Heart right ventricle (tissue), 16 donors: Measurements from ENCODE around the gene RAP1GAP. TPM values are rescaled to one million over a fixed set of nuclear protein-coding genes. Genes with fewer than 3 reads are reported as not detected.

ENCODE experiments used
- ATAC-seq, 8 donors: fragments of 200-7000 bp; cut with Tn5 transposase; one replicate each; pipeline ENCODE4 v1.9.1; 2020; ENCODE audit warnings: mild to moderate bottlenecking in 8 of 8, moderate library complexity in 8 of 8, moderate number of reproducible peaks in 1 of 8
- DNase-seq, 2 donors: peaks; one replicate each; pipeline ENCODE4 v3.0.0-alpha.2; 2020
- H3K27ac ChIP-seq, 10 donors: fragments of 200-600 bp; sonication (generic) in 2 of 10; one replicate each; pipeline versions ENCODE4 v1.5.0 to v1.8.0; 2020 to 2022; ENCODE audit warnings: mild to moderate bottlenecking in 3 of 10
- H3K27me3 ChIP-seq, 7 donors: fragments of 200-600 bp; one replicate each; pipeline ENCODE4 v1.8.0; 2021 to 2022; ENCODE audit warnings: mild to moderate bottlenecking in 2 of 7
- H3K36me3 ChIP-seq, 9 donors: fragments of 200-600 bp; sonication (generic) in 1 of 9; one replicate each; pipeline versions ENCODE4 v1.5.0 to v1.8.0; 2020 to 2022; ENCODE audit warnings: mild to moderate bottlenecking in 2 of 9
- H3K4me1 ChIP-seq, 9 donors: fragments of 200-600 bp; sonication (generic) in 1 of 9; one replicate each; pipeline versions ENCODE4 v1.5.0 to v1.8.0; 2020 to 2022; ENCODE audit warnings: mild to moderate bottlenecking in 4 of 9
- H3K4me3 ChIP-seq, 10 donors: fragments of 200-600 bp; sonication (generic) in 2 of 10; one replicate each; pipeline versions ENCODE4 v1.5.0 to v1.8.0; 2020 to 2022; ENCODE audit warnings: mild to moderate bottlenecking in 7 of 10, moderate library complexity in 2 of 10
- H3K9me3 ChIP-seq, 11 donors: fragments of 200-600 bp in 10 of 11; sonication (generic) in 2 of 11; one replicate each; pipeline versions ENCODE4 v1.5.0 to v1.8.0; 2013 to 2022; ENCODE audit warnings: mild to moderate bottlenecking in 2 of 11, control low read depth in 1 of 11, moderate library complexity in 1 of 11
- CTCF ChIP-seq, 9 donors: fragments of 200-600 bp; sonication (generic) in 2 of 9; IDR thresholded peaks; one replicate each; pipeline versions ENCODE4 v1.5.0 to v1.8.0; 2021 to 2022; ENCODE audit warnings: antibody characterized with exemption in 9 of 9, mild to moderate bottlenecking in 5 of 9, moderate library complexity in 1 of 9
- WGBS, 2 donors: extraction: QIAGEN DNeasy Blood & Tissue Kit; methylation state at CpG; one replicate each; pipeline ENCODE4 v1.1.7; 2013; ENCODE audit warnings: inconsistent platforms in 1 of 2; 5-methylcytosine and 5-hydroxymethylcytosine counted together
- intact Hi-C, 10 donors: fragments of 100-400 bp; cut with DNase I; formaldehyde crosslinking; loops; one replicate each; pipeline versions ENCODE4 v1.11.1 to v1.14.2; 2022
- polyA plus RNA-seq, 2 donors: library from polyadenylated mRNA; stranded (reverse); fragments of 200-250 nt; gene quantifications; one replicate each; pipeline ENCODE4 v1.2.3, GENCODE V29; 2013
- total RNA-seq, 10 donors: library from RNA; stranded (reverse); fragmentation: NEBNext Ultra II Directional in 3 of 10; extraction: Animal tissue kit (Norgen Biotek cat#: 25700) in 3 of 10; gene quantifications; one replicate each; pipeline versions ENCODE4 v1.2.1 to v1.2.4, GENCODE V29; 2021 to 2023
- donor health status: Arrhythmogenic right ventricular cardiomyopathy.
- donor health status: ischemic (EF 13 %, LVEDD 7.1; RV severe dilation, severe dysfunction).
- donor health status: healthy with polysubstance abuse.
- donor health status: DM: no; HTN: yes; CAD: no.
- donor health status: DM: no; HTN: no; CAD: no.
- donor health status: ischemic (EF 25% LVEDD 6.9; RV normal size, moderate dysfunction).
- donor health status: ischemic (EF 25% LVEDD 5.7; RV mildly dilated, moderate dysfunction).
- donor health status: healthy.
- donor health status: DM: yes; HTN: yes; CAD: no.
- donor health status: Ischemic cardiomyopathy.
- donor health status: ischemic (EF 35%, LVEDD 5.7; RV mildly dilated, moderate dysfunction).
- donor health status: nonischemic (EF 11% LVEDD 7.7; RV severe dilation, severe dysfunction).
- donor health status: DM: yes; HTN: yes; CAD: no.
- donor health status: PGD.
- donor health status: ischemic (EF 29% LVEDD 5.4; RV normal size, mild dysfunction).
- donor health status: nonischemic (EF 23%, LVEDD 6.1; RV moderate dilation, normal function).

The RAP1GAP gene
- total and polyA plus RNA-seq, 12 donors: 0.42 to 5.9 (median 4.0) TPM

GRCh38 chr1:21570885-21571284 lies 98.3 kb downstream of the RAP1GAP start:
- intact Hi-C loops: loop anchor here in 9 of 10 donors (1.0 to 10.0 kb wide), 8 partner anchors 59 to 326 kb away; no protein-coding TSS in a partner anchor
- Histone ChIP-seq H3K4me1 (peaks cover 13 to 29% (median 25%) of the 10 kb centered on the region in 9 donors), H3K27ac (no peak overlapping the region), H3K9me3 (peaks cover 0 to 8% (median 0%) of the 10 kb centered on the region in 11 donors), H3K36me3 (no peaks in the 10 kb centered on the region), H3K27me3 (peaks cover 0 to 14% (median 0%) of the 10 kb centered on the region in 7 donors), H3K4me3 (no peak overlapping the region)
- no peak for DNase-seq
- no peak for TF ChIP-seq CTCF (IDR thresholded peaks at IDR 0.05)
- WGBS, 2 donors: 98 to 99% methylated on average over 4 of the region's 4 CpGs
- no peak for ATAC-seq

GRCh38 chr1:21570528-21570875 lies 98.7 kb downstream of the RAP1GAP start:
- H3K9me3 ChIP-seq: peaks cover 0 to 8% (median 0%) of the 10 kb centered on the region in 11 donors
- DNase-seq (no peak), ATAC-seq (no peak)
- intact Hi-C loops: loop anchor here in 9 of 10 donors (1.0 to 10.0 kb wide), 8 partner anchors 58 to 326 kb away; no protein-coding TSS in a partner anchor
- peaks cover 13 to 26% (median 22%) of the 10 kb centered on the region in 9 donors for H3K4me1 ChIP-seq
- peaks cover 0 to 14% (median 0%) of the 10 kb centered on the region in 7 donors for H3K27me3 ChIP-seq
- no peak overlapping the region for H3K4me3 ChIP-seq
- no peaks in the 10 kb centered on the region for H3K36me3 ChIP-seq
- H3K27ac ChIP-seq: no peak overlapping the region
- no peak for TF ChIP-seq CTCF (IDR thresholded peaks at IDR 0.05)
- 93 to 94% methylated on average over 5 of the region's 5 CpGs for WGBS, 2 donors

- H3K4me1 ChIP-seq: peaks cover 11 to 21% (median 17%) of the 10 kb centered on the region in 9 donors
- peaks cover 0 to 2% (median 0%) of the 10 kb centered on the region in 9 donors for H3K36me3 ChIP-seq
- no peak overlapping the region for H3K27ac ChIP-seq
- H3K27me3 ChIP-seq: peaks cover 0 to 14% (median 0%) of the 10 kb centered on the region in 7 donors
- ATAC-seq (no peak), DNase-seq (no peak)
- TF ChIP-seq CTCF (IDR thresholded peaks at IDR 0.05): no peak
- H3K9me3 ChIP-seq: peaks cover 0 to 8% (median 0%) of the 10 kb centered on the region in 11 donors
- intact Hi-C loops: loop anchor here in 9 of 10 donors (1.0 to 10.0 kb wide), 8 partner anchors 58 to 325 kb away; no protein-coding TSS in a partner anchor
- H3K4me3 ChIP-seq: no peak overlapping the region
- 87 to 92% methylated on average over 10 of the region's 10 CpGs for WGBS, 2 donors
Observed at GRCh38 chr1:21569820-21570527, 99.2 kb downstream of the RAP1GAP start.

GRCh38 chr1:21568809-21569385 lies 100.3 kb downstream of the RAP1GAP start:
- Histone ChIP-seq H3K27me3 (peaks cover 0 to 5% (median 0%) of the 10 kb centered on the region in 7 donors), H3K4me3 (no peak overlapping the region), H3K9me3 (peaks cover 0 to 8% (median 0%) of the 10 kb centered on the region in 11 donors), H3K4me1 (peaks cover 3 to 10% (median 7%) of the 10 kb centered on the region in 9 donors), H3K27ac (no peak overlapping the region), H3K36me3 (peaks cover 0 to 3% (median 0%) of the 10 kb centered on the region in 9 donors)
- intact Hi-C loops: no loop called here
- DNase-seq (no peak), ATAC-seq (no peak)
- no peak for TF ChIP-seq CTCF (IDR thresholded peaks at IDR 0.05)
- WGBS, 2 donors: 81 to 86% methylated on average over 10 of the region's 10 CpGs
